ENCODE results near the gene PARD3.
A peak's percentile ranks its signal among the peaks of the same experiment; 100 is the strongest.

PARD3 gene

DNA sequence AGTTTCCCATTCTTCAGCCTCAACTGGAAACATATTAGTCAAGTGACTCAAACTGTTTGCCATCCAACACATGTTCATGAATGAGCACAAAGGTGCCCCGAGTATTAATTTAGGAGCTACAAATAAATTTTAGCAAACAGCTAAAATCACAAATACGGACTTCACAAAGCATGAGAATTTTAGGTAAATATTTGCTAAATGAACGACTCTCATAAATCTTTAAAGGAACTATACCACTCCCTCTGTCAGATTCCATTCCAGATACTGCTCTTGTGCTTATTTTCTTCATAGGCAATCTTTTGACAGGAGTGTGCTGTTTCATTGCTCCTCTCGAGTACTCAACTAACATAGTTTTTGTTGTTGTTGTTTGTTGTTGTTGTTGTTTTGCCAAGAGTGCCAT is 330.9 kb downstream of the PARD3 start:
- DNase-seq (ENCODE audit: low spot score) (no peak), ATAC-seq (ENCODE audit: low read depth) (no peak)
- TF ChIP-seq, protein P1, sequence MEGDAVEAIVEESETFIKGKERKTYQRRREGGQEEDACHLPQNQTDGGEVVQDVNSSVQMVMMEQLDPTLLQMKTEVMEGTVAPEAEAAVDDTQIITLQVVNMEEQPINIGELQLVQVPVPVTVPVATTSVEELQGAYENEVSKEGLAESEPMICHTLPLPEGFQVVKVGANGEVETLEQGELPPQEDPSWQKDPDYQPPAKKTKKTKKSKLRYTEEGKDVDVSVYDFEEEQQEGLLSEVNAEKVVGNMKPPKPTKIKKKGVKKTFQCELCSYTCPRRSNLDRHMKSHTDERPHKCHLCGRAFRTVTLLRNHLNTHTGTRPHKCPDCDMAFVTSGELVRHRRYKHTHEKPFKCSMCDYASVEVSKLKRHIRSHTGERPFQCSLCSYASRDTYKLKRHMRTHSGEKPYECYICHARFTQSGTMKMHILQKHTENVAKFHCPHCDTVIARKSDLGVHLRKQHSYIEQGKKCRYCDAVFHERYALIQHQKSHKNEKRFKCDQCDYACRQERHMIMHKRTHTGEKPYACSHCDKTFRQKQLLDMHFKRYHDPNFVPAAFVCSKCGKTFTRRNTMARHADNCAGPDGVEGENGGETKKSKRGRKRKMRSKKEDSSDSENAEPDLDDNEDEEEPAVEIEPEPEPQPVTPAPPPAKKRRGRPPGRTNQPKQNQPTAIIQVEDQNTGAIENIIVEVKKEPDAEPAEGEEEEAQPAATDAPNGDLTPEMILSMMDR (IDR thresholded peaks at IDR 0.05; ENCODE audit: poor library complexity, severe bottlenecking) = no peak
- H3K36me3 ChIP-seq (ENCODE audit: low read depth) = no peaks in the 10 kb centered on the region
- H3K4me3 ChIP-seq (ENCODE audit: severe bottlenecking) = no peak overlapping the region
- no peak overlapping the region for H3K27ac ChIP-seq (ENCODE audit: poor library complexity, severe bottlenecking)
- no peaks in the 10 kb centered on the region for H3K27me3 ChIP-seq (ENCODE audit: insufficient read depth, poor library complexity, severe bottlenecking)
- H3K9me3 ChIP-seq (ENCODE audit: severe bottlenecking) = no peaks in the 10 kb centered on the region
- no peaks in the 10 kb centered on the region for H3K4me1 ChIP-seq (ENCODE audit: insufficient read depth, poor library complexity, severe bottlenecking)

DNA sequence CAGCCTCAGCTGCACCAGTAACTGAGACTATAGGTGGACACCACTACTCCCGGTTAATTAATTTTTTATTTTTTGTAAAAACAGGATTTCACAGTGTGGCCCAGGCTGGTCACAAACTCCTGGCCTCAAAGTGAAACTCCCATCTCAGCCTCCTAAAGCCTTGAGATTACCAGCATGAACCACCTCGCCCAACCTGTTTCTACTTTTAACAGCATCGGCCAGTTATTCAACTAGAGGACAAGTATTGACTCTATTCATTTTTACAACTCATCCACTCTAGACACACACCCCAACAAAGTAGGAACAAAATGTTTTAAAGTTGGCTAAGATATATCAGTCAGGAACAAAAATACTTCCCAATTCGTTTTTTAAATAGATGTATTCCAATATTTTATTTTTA is 334.8 kb downstream of the PARD3 start:
- no peak for ATAC-seq (ENCODE audit: low read depth)

DNA sequence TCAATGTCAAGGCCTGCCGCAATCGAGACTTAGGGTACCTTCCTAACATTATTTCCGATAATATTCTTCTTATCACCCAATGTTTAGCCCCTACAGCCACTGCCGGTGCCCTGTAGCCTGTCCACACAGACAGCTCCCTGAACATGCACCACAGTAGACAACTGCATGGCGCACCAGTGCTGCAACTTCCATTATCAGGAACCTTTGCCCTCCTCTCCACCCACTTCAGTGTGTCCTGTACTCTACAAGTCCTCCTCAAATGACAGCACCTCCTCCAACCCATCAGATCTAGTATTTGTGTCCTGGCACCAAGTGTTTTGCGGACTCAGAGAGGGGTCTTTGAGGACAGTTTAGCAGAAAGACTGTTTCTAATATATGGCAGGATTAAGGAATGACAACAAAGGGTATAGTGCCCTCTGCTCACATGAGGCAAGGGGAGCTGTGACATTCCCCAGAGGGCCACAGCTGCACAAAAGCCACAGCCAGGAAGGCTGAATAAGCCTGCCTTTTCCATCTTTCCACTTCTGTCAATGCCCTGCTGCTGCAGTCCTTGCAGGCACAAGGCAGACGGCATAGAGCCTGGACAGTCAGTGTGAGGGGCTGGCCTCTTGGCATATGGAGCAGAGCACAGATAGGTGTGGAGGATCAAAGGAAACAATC is 335.4 kb downstream of the PARD3 start:
- DNase-seq (ENCODE audit: low spot score) = no peak
- no peak for ATAC-seq (ENCODE audit: low read depth)
- Histone ChIP-seq H3K27ac (ENCODE audit: poor library complexity, severe bottlenecking) (no peak overlapping the region), H3K27me3 (ENCODE audit: insufficient read depth, poor library complexity, severe bottlenecking) (no peaks in the 10 kb centered on the region), H3K36me3 (ENCODE audit: low read depth) (no peaks in the 10 kb centered on the region), H3K4me3 (ENCODE audit: severe bottlenecking) (no peak overlapping the region), H3K4me1 (ENCODE audit: insufficient read depth, poor library complexity, severe bottlenecking) (peaks cover 20% of the 10 kb centered on the region), H3K9me3 (ENCODE audit: severe bottlenecking) (no peaks in the 10 kb centered on the region)
- TF ChIP-seq, protein P1 (IDR thresholded peaks at IDR 0.05; ENCODE audit: poor library complexity, severe bottlenecking) = no peak

More for the DNA sequence above, 334.8 kb downstream of the PARD3 start:
- no peak for DNase-seq (ENCODE audit: low spot score)
- H3K36me3 ChIP-seq (ENCODE audit: low read depth) = no peaks in the 10 kb centered on the region
- TF ChIP-seq, protein P1 (IDR thresholded peaks at IDR 0.05; ENCODE audit: poor library complexity, severe bottlenecking) = no peak
- peaks cover 16% of the 10 kb centered on the region for H3K4me1 ChIP-seq (ENCODE audit: insufficient read depth, poor library complexity, severe bottlenecking)
- H3K4me3 ChIP-seq (ENCODE audit: severe bottlenecking) = no peak overlapping the region
- H3K27me3 ChIP-seq (ENCODE audit: insufficient read depth, poor library complexity, severe bottlenecking) = no peaks in the 10 kb centered on the region
- H3K27ac ChIP-seq (ENCODE audit: poor library complexity, severe bottlenecking) = no peak overlapping the region
- H3K9me3 ChIP-seq (ENCODE audit: severe bottlenecking) = no peaks in the 10 kb centered on the region

DNA sequence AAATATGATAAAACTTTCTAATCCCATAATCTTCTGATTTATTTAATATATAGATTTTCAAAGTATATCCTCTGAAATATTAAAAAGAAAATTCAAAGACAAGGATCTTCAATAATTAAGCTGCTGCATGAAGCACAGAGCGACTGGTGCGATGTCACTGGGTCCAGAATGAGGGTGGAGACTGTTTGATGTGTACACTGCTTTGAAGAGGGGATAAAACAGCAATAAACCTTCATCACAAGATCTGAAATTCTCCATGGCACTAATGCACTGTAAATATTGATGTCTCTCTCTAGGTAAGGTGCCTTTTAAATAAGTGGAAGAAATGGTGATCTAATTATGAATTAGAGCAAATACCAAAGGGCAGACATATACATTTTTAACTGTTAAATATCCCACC is 337.8 kb downstream of the PARD3 start:
- Histone ChIP-seq H3K36me3 (ENCODE audit: low read depth) (no peaks in the 10 kb centered on the region), H3K9me3 (ENCODE audit: severe bottlenecking) (no peaks in the 10 kb centered on the region), H3K27ac (ENCODE audit: poor library complexity, severe bottlenecking) (no peak overlapping the region), H3K4me3 (ENCODE audit: severe bottlenecking) (no peak overlapping the region), H3K27me3 (ENCODE audit: insufficient read depth, poor library complexity, severe bottlenecking) (no peaks in the 10 kb centered on the region), H3K4me1 (ENCODE audit: insufficient read depth, poor library complexity, severe bottlenecking) (peaks cover 32% of the 10 kb centered on the region)
- ATAC-seq (ENCODE audit: low read depth) = no peak
- TF ChIP-seq, protein P1 (IDR thresholded peaks at IDR 0.05; ENCODE audit: poor library complexity, severe bottlenecking) = no peak
- no peak for DNase-seq (ENCODE audit: low spot score)

DNA sequence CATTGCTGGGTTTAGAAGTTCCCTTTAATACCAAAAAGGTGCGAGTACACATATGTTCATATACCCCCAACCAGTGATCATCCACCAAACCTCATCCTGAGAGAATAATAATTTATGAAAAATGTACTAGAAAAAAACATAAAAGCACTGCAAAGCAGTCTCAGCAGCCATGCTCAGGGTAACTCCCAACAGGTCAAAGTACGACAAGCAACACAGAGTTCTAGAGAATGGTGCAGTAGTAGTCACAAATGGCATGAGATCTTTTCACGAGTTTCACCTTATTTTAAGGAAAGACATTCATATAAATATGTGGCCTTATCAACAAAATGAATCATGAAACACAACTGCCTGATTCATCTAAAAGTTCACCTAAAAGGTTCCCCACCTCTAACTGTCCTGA is 338.5 kb downstream of the PARD3 start:
- Histone ChIP-seq H3K27ac (ENCODE audit: poor library complexity, severe bottlenecking) (no peak overlapping the region), H3K36me3 (ENCODE audit: low read depth) (no peaks in the 10 kb centered on the region), H3K27me3 (ENCODE audit: insufficient read depth, poor library complexity, severe bottlenecking) (no peaks in the 10 kb centered on the region), H3K4me3 (ENCODE audit: severe bottlenecking) (no peak overlapping the region), H3K9me3 (ENCODE audit: severe bottlenecking) (no peaks in the 10 kb centered on the region), H3K4me1 (ENCODE audit: insufficient read depth, poor library complexity, severe bottlenecking) (peaks cover 32% of the 10 kb centered on the region)
- TF ChIP-seq, protein P1 (IDR thresholded peaks at IDR 0.05; ENCODE audit: poor library complexity, severe bottlenecking) = no peak
- DNase-seq (ENCODE audit: low spot score) (no peak), ATAC-seq (ENCODE audit: low read depth) (0 out of 3 replicates have a peak, but pooled peaks have one; percentile 26)
